CD4-positive, alpha-beta T cell treated with Interleukin-6 at 100 ng/mL for 8 hours (primary cell): ENCODE results near the gene SNRNP25.
"Not testable (repeated sequence)": the region's sequence is repeated elsewhere in the genome, so short reads cannot be mapped to it uniquely, and the experiment has no call there.

Experiments
- DNase-seq: peaks from one replicate; pipeline ENCODE4 v3.0.0-alpha.2; 2020; ENCODE audit warnings: mixed read lengths, low spot score

The SNRNP25 gene

GRCh38 chr16:42069-42457 lies 11.6 kb upstream of the SNRNP25 start:
- no peak for DNase-seq

- no peak for DNase-seq
These were observed 10.9 kb upstream of the SNRNP25 start for GRCh38 chr16:42691-43090.

- no peak for DNase-seq
These were observed 10.3 kb upstream of the SNRNP25 start for GRCh38 chr16:43294-43693.

GRCh38 chr16:44655-45054 lies 9.0 kb upstream of the SNRNP25 start:
- no peak for DNase-seq

GRCh38 chr16:45454-45853 lies 8.2 kb upstream of the SNRNP25 start:
- no peak for DNase-seq

GRCh38 chr16:46510-46909 lies 7.1 kb upstream of the SNRNP25 start:
- DNase-seq: not testable (repeated sequence)

GRCh38 chr16:47234-47633 lies 6.4 kb upstream of the SNRNP25 start:
- no peak for DNase-seq

- DNase-seq: no peak
These were observed 2.6 kb upstream of the SNRNP25 start for GRCh38 chr16:50769-51591.

GRCh38 chr16:54237-54581 lies 581 bp downstream of the SNRNP25 start:
- no peak for DNase-seq

- no peak for DNase-seq
These were observed 2.0 kb downstream of the SNRNP25 start for GRCh38 chr16:55571-56136.

- DNase-seq: no peak
These were observed 2.8 kb downstream of the SNRNP25 start for GRCh38 chr16:56231-56927.

GRCh38 chr16:57711-58110 lies 4.1 kb downstream of the SNRNP25 start:
- no peak for DNase-seq

- DNase-seq: no peak
These were observed 5.1 kb downstream of the SNRNP25 start for GRCh38 chr16:58491-59439.

- DNase-seq: no peak
These were observed 5.9 kb downstream of the SNRNP25 start for GRCh38 chr16:59440-60059.

GRCh38 chr16:60166-60565 lies 6.5 kb downstream of the SNRNP25 start:
- no peak for DNase-seq

- DNase-seq: no peak
These were observed 7.6 kb downstream of the SNRNP25 start for GRCh38 chr16:60929-61878.

- DNase-seq: no peak
These were observed 8.3 kb downstream of the SNRNP25 start for GRCh38 chr16:61879-62281.

- DNase-seq: no peak
These were observed 8.8 kb downstream of the SNRNP25 start for GRCh38 chr16:62283-62967.

- no peak for DNase-seq
These were observed 9.4 kb downstream of the SNRNP25 start for GRCh38 chr16:62968-63391.

- no peak for DNase-seq
These were observed 9.8 kb downstream of the SNRNP25 start for GRCh38 chr16:63466-63865.
